Amniotic stem cell (primary cell): ENCODE data around the gene LRPAP1.

ENCODE experiments used
- DNase-seq: peaks from one replicate; lab custom pipeline; 2025; lab: John Stamatoyannopoulos, UW

LRPAP1 gene

DNA sequence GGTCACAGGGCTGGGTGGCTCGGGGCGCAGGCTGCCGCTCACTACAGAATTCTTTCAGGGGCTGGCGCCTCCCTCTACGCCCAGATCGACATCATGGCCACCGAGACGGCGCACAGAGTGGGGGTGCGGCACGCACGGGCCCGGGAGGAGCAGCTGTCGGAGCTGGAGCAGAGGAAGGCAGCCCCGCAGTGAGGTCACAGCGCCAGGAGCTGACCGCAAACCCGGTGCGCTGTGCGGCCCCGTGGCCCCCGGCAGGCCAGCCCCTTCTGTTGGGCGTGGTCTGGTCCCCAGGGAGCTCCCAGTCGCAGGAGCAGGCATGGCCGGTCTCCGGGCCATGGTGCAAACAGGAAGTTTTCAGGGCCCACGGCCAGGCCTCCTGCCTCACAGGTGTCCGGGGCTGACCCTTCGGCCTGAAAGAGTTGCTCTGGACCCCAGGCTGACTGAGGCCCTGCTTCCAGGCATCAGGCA is 31.6 kb downstream of the LRPAP1 start:
- no peak for DNase-seq

DNA sequence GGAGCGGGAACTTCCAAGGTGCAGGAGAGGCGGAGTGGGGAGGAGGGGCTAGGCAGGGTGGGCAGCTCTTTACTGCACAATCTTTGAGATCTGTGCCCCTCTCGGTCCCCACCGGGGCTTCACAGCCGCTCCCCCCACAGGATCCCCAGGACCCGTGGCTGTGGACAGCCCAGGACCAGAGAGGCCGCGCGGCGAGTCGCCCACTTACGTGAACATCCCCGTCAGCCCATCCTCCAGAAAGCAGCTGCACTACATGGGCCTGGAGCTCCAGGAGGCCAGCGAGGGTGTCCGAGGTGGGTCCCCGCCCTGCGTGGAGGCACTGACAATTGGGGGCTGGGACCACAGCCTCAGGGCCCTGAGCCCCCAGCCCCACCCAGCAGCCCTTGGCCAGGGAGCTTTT is 32.1 kb downstream of the LRPAP1 start:
- no peak for DNase-seq

DNA sequence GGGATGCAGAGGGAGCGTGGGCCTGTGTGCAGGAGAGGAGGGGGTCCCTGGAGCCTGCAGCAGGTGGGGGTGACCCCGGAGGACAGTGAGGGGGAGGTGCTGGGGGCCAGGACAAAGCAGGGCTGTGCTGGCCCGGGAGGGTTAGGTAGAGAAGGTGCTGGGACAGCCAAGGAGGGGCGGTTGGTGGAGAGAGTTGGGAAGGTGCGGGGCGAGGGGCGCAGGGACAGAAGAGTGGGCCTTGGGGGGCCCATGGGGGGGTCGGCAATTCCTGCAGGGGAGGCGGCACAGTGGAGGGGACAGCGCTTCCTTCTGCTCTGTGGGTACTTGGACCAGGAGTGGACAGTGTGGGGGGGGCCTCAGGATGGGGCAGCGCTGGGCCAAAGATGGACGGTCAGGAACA is 32.5 kb downstream of the LRPAP1 start:
- no peak for DNase-seq

DNA sequence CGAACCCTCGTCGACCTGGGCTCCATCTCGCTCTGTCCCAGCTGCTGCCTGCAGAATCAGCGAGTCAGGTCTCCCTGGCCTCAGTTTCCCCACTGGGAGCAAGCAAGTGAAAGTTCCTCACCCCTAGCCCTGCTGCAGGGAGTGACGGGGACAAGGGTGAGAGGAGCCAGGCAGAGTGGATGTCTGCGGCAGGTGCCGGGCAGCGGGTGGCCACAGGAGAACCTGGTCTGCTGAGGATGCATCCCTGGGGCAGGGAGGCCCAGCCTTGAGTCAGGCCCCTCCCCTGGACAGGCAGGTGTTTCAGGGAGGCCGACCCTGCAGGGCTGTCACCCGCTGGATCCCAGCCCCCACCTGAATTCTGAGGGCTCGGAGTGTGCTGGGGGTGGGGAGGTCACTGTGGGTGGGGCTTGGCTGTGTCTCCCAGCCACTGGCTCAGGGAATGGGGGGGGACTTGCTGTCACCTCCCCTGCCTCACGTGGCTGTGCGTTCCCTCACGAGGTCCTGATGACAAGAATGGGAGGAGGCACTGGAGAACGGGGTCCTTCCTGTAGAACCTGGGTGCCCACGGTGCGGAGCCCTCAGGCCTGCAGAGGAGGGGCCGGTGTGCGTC is 33.2 kb downstream of the LRPAP1 start:
- no peak for DNase-seq

DNA sequence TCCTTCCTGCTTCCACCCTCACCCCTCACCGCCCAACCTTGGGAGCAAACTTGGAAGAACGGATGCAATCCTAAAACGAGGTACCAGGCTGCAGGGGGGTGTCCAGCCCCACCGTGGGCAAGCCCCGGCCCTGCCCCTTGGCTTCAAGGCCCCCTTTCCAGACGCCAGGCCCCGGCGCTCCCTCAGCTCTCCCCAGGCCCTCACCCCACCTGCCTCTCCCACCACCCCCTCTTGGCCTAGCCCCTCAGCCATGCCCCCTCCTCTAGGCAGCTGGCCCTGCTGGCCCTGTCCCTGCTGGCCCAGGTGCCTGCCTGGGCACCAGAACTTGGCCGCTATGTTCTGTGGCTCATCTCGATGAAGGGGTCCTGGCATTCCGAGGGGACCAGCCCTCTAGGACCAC is 33.8 kb downstream of the LRPAP1 start:
- DNase-seq: no peak

DNA sequence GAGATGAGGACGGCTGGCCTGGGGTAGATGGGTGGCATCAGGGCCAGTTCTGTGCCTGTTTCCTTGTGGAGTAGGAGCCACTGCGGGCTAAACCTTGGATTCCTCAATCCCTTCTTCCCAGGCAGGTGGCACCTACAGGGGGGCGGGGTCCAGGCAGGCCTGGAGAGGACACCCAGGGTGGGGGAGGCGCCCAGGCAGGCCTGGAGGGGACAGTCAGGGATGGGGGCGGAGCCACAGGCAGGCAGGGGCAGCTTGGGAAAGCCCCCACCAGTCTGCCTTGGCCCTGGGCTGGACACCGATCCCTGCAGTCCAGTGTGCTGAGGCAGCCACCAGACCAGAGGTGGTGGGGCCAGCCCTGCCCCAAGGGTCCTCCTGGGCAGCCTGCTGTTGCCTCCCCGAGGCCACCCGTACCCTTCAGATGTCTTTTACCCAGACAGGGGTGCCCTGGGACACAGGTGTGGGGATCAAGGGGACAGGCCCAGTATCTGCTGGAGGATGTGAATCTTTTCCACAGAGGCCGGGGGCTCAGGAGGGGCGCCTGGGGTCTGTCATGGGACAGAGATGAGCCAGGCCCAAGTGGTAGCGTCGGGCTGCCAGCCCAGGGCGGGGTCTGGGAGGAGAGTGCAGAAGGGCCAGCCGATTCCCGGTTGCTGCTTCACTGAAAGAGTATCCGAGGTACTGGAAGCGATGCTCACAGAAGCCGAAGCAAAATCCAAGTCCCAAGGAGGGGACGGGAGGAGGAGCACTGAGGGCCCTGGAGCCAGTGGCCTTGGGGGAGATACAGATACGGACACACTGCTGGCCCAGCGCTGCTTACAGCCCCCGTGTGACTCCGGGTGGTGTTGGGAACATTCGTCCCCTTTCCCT is 34.5 kb downstream of the LRPAP1 start:
- no peak for DNase-seq

DNA sequence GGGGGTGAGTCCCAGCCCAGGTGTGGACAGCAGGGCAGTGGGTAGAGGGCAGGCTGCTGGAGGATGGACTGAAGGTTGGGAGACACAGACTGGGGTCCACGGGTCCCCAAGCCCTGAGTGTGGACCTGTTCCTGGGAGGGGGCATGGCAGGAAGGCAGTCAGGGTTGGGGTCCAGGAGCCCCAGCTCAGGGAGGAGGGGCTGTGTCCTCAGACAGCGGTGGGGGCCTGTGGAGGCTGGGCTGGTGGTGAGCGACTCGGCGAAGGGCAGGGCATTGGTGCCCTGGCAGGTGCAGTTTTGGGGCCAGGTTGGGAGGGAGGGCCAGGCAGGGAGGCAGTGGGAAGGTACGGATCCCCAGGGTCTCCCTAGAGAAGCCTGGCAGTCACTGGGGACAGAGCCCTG is 35.1 kb downstream of the LRPAP1 start:
- no peak for DNase-seq

DNA sequence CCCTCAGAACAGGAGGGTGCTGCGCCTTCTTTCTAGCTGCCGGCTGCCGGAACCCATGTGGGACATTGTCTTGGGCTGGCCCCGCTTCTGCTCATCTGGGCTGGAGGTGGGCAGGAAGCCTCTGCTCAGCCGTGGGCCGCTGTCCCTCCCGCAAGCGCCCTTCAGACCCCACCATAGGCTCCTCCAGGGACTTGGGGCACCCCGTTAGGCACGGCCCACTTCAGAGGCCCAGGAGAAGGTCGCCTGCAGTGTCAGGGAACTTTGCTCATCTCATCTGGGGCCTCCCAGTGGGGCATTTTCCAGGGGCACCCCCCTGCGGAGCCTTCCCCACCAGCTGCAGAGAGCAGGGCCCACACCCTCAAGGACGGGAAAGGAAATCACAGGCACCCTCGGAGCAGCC is 36.2 kb downstream of the LRPAP1 start:
- DNase-seq: no peak

DNA sequence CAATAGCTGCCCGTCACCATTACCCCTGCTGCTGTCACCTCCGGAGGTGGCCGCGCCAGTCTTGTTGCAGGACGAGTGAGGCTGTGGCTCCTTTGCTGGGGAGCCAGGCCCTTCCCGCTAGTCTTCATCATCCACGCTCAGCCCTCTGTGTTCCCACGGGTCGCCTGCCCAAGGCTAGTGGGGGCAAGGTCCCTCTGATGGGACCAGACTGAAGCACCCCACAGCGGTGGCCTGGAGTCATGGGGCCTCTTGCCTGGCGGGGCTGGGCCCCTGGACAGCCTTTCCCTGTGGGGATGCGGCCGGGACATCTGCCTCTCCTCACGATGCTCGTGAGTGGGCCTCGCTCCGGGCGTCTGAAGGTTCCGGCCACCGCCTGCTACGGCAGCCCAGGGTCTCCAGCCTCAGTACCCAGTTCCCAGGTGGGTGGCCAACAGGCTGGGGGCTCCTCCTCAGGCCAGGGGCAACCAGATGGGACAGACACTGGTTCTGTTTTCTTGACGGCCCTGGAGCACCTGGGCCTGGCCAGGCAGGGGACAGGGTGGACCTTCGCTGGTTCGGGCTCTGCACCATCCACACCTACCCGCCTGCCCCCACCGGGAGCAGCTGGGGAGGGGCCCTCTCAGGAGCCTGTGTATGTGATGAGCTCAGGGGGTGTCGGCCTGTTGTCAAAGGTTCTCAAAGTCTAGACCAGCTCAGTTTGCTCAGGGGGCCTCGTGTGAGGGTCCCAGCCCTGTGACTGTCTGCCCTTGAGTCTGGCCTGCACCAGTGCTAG is 36.8 kb downstream of the LRPAP1 start:
- DNase-seq: no peak

DNA sequence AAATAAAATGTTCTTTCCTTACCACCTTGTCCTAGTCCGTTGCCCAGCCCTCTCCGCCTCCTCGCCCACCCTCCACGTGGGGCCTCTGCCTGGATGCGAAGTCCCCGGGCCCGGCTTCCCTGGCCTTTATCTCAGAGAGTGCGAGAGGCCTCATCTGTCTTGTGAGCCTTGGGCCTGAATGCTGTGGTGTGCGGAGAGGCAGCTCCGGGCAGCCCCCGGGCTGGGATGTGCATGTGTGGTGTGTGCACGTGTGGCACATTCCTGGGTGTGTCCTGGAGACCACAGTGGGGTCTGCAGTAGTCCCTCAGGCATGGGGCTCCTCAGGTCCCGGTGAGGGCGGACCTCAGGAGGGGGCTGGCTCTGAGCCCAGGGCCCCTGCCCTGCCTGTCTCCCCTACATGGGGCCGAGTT is 37.8 kb downstream of the LRPAP1 start:
- DNase-seq: no peak

DNA sequence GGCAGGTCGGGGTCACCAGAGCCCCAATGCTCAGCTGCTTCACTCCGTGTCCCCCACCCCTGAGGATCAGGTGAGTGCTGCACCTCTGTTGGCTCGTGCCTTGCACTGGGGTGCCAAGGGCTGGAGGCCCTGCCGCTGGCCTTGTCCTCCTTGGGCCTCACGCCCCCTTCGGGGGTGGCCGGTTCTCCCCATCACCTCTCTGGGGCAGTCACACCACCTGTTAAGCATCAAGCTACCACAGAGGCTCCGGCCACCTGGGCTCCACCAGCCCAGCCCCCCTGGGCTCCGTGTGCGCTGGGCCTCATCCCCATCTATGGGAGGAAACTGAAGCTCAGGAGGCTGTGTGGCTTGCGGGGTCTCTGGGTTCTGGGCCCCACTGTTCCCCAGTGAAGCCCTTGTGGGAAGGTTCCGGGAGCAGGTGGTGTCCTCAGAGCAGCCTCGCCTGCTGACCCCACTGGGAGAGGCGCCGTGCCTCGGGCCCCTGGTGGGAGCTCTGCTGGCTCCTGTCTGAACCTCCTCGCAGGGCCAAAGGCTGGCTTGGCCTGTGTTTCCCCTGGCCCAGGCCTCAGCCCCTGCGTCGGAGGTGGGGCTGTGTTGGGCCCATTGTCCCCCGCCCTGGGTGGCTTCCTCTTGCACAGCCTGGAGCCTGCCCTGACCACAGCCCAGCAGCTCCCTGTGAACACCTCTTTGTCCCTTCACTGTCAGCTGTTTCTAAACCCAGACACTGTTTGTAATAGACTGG is 38.3 kb downstream of the LRPAP1 start:
- no peak for DNase-seq

DNA sequence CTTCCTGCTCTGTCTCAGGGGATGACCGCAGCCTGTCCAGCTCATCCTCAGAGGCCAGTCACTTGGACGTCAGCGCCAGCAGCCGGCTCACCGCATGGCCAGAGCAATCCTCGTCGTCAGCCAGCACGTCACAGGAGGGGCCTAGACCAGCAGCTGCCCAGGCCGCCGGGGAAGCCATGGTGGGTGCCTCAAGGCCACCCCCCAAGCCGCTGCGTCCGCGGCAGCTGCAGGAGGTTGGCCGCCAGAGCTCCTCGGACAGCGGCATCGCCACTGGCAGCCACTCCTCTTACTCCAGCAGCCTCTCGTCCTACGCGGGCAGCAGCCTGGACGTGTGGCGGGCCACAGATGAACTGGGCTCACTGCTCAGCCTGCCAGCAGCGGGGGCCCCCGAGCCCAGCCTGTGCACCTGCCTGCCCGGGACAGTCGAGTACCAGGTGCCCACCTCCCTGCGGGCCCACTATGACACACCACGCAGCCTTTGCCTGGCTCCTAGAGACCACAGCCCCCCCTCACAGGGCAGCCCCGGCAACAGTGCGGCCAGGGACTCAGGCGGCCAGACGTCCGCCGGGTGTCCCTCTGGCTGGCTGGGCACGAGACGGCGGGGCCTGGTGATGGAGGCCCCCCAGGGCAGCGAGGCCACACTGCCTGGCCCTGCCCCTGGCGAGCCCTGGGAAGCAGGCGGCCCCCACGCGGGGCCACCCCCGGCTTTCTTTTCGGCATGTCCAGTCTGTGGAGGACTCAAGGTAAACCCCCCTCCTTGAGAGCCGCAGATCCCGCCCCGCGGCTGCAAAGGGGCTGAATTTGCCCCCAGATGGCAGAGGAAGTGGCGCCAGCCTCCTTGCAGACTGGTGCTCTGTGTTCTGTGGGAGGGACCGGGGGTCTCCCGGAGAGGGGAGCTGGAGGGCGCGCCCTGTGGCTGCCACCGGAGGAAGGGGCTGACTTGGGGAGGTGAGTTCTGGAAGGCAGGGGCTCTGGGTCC is 39.2 kb downstream of the LRPAP1 start:
- no peak for DNase-seq

DNA sequence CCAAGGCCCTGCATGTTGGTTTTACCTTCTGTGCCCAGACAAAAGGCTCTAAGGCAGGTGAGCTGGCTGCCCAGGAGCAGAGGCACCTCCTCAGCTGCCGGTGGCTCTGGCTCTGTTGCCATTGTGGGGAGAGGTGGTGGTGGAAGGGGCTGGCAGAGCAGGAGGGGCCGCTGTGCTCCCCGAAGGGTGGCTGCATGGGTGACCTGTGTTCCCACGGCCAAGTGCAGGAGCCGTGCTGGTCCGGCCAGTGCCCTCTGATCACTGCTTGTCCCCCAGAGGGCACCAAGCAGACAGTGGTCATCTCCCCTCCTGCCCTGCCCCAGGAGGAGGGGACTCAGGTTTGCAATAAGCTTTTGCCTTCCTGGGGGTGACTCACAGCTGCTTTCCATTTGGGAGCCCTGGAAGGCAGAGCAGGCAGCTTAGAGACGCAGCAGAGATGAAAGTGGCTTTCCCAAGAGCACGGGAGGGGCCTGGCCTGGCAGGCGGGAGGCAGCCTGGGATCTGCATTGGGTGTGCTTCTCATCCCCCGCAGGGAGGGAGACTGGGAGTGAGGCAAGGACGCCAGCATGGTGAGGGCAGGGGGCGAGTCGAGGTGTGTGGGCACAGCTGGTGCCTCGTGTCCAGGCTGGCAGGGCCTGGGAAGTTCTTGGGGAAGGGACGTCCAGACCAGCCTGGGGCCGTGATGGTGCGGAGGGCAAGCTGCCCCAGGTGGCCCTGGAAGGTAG is 40.4 kb downstream of the LRPAP1 start:
- no peak for DNase-seq

DNA sequence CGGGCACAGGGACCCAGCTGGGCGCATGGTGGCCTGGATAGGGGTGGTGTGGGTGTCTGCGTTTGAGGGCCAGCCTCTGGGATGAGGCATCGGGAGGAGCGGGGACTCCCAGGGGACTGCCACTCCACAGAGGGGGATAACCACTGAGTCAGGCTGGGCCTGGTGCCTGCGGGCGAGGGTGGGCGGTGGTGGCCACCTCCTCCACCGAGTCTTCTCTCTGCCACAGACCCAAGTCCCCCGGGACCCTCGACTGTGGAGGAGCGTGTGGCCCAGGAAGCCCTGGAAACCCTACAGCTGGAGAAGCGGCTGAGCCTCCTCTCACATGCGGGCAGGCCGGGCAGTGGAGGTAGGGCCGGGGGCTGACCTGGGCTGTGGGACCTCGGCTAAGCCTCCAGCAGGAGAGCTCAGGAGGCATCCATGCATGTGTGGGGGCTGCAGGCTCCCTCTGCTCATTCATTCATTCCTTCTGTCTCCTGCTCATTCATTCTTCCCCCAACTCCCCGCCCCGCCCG is 42.7 kb downstream of the LRPAP1 start:
- DNase-seq: no peak

DNA sequence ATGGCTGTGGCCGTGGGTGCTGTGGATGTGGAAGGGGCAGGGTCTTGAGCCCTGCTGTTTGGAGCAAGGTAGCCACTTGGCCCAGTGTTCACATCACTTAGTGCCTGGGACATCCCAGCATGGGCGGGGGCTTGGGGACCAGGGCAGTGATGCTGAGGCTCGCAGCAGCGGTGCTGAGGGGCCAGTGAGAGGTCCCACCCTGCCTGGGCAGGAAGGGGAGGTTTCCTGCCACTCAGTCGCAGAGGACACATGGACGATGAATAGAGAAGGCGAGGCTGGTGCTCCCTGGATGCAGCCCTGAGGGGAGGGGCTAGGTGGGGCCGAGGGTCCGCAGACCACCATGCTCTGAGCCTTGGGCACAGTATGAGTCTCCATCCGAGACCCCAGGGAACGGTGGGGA is 43.4 kb downstream of the LRPAP1 start:
- DNase-seq: no peak

DNA sequence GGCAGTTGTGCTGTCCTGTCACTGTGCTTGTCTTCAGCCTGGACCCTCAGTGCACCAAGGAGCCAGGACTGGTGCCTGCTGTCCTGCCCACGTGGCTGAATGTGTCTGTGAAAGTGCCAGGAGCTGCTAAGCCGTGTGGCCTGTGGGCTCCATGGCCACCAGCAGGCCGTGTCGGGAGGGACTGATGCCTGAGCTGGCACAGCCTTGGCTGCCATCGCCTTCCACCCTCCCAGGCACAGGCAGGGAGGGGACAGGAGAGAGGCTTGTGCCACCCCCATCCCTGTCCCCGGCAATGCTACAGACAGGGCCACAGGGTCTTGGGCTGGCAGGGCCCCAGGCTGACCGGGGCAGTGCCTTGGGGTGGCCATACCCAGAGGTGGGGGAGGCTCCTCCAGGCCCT is 44.4 kb downstream of the LRPAP1 start:
- no peak for DNase-seq

DNA sequence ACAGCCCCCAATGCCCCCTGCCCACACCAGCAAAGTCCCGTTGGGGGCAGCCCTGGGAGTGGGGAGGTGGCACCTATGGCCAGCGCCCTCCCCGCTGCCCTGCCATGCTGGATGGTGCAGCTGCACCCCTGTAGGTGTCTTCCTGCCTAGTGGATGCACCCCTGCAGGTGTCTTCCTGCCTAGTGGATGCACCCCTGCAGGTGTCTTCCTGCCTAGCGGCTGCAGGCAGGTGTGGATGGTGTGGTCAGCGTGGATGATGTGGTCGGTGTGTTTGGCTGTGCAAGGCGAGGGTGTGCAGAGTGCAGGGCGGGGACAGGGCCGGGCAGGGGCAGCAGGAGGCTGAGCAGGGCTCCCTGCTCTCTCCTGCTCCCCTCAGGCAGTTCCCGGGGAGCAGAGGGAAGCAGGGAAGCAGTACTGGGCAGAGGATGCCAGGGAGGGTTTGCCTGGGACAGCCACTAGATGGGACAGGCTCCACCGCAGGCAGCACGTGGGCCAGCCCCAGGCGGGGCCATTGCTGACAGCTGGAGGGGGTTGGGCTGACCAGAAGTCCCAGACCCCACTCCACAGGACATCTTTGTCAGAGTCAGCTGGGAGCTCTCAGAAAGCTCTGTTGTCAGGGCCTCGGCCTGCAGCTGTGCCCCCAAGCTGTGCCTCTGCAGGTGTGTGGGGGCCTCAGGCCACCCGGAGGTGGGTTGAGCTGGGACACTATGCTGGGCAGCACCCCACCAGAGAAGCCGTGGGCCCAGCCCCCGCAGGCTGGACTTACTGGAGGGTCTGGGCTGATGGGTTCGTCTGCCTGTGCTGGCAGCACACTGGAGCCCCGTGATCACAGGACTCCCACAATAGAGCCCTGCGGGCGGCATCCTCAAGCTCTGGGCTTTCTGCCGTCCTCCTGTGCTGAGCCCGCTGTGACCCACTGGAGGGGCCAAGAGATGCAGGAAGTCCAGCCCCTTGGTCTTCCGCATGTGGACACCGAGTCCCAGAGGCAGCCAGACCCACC is 45.4 kb downstream of the LRPAP1 start:
- no peak for DNase-seq

DNA sequence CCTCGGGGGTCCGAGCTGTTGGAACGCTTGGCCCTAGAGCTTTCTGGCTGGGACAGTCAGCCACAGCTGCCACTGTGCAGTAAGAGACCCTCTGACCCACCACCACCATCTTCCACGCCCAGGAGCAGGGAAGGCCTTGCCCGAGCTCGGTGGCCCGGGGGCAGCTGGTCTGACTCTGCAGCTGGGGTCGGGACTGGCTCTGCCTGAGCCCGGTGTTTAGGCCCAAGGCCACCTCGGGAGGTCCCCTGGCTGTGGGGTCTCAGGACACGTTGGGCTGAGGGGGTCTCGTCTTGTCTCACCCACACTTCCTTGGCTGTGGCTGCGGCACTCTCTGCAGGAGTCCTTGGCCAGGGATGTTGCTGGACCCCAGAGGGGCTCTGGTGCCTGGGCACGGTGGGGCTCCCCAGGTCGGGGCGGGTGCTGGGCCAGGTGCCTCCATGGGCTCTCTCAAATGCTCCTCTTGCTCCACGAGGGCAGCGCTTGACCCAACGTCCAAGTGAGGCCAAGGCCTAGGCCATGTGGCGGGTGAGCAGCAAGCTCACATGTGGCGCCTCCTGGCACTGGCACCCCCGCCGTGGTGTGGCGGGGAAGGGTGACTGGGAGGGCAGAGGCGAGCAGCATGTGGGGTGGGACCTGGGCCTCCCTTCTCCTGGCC is 46.2 kb downstream of the LRPAP1 start:
- no peak for DNase-seq
